ENCODE measurements around the gene ST7. TPM values are rescaled to one million over a fixed set of nuclear protein-coding genes. Genes with fewer than 3 reads are reported as not detected.

ST7 gene
- total and polyA plus RNA-seq, 2 of the 13 experiments (the other 11 are each of a cell fraction or from before 2014, with no cell fraction given), result 17.3 to 23.5 TPM

DNA sequence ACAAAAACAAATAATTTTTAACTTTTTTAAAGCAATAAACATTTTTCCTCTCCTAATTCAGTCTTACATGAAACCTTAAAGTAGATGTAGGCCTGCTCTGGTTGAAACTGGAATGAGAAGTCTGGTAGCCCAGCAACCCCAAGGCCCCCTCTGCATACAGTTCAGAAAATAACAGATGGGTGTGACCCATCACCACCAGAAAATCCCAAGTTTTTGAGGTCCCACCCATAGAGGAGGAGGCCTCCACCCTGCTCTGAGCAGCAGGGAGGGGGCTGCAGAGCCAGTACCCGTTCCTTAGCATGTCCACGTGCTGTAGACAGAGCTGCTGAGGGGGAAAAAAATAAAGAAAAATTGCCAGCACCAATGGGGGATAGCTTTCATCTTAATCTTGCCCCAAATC lies 246.8 kb downstream of the ST7 start:
- in situ Hi-C loops (cut with HindIII; ENCODE audit: extremely low pct_ligation_motif_present, low pct_unique_long_range_greater_than_20kb) (no loop called here), intact Hi-C loops (cut with micrococcal nuclease; ENCODE audit: unreplicated experiment) (no loop called here)
- Histone ChIP-seq H3K4me3 (replicated peaks in 1 of 3; ENCODE audit: insufficient read depth in 1 of 3, low read depth in 2 of 3, low read length in 3 of 3) (no peak overlapping the region), H3K4me2 (ENCODE audit: low read depth, low read length) (no peak overlapping the region), H3K9ac (ENCODE audit: insufficient read depth, low read depth, low read length) (no peak overlapping the region), H3K4me1 (ENCODE audit: insufficient read depth, low read length) (no peaks in the 10 kb centered on the region), H3K27ac (ENCODE audit: extremely low read length, insufficient read depth, low read length) (no peak overlapping the region), H2AFZ (ENCODE audit: low read length) (no peak overlapping the region), H3K79me2 (ENCODE audit: insufficient read depth, low read length) (no peaks in the 10 kb centered on the region), H4K20me1 (ENCODE audit: insufficient read depth, low read length) (no peaks in the 10 kb centered on the region), H3K27me3 (ENCODE audit: control insufficient read depth in 1 of 2, insufficient read depth in 2 of 2, low read length in 2 of 2) (no peaks in the 10 kb centered on the region), H3K36me3 (replicated peaks in 1 of 2; ENCODE audit: control insufficient read depth in 1 of 2, insufficient read depth in 2 of 2, low read length in 2 of 2) (peaks cover 0 to 4% of the 10 kb centered on the region in 2 experiments; a peak in 2 of 5 replicates), H3K9me3 (ENCODE audit: low read length) (no peaks in the 10 kb centered on the region)
- FAIRE-seq (no peak), DNase-seq (ENCODE audit: low spot score) (no peak), ATAC-seq (no peak)
- POLR2A ChIA-PET, result no interaction called here
- CTCF ChIA-PET (ENCODE audit: low intra/inter-chr PET ratio, low total read pairs), result no interaction called here
- TF ChIP-seq THAP7 (CRISPR knock-in tag; IDR thresholded peaks at IDR 0.05) (no peak), KDM2A (CRISPR knock-in tag; IDR thresholded peaks at IDR 0.05; ENCODE audit: borderline replicate concordance, low read depth) (no peak), IRF1 (CRISPR knock-in tag; IDR thresholded peaks at IDR 0.05; ENCODE audit: low read depth) (no peak), PBX2 (CRISPR knock-in tag; IDR thresholded peaks at IDR 0.05) (no peak), ZNF562 (CRISPR knock-in tag; IDR thresholded peaks at IDR 0.05; ENCODE audit: borderline replicate concordance) (no peak), ERF (CRISPR knock-in tag; IDR thresholded peaks at IDR 0.05) (no peak), CHD4 (IDR thresholded peaks at IDR 0.05; ENCODE audit: borderline replicate concordance, low read length) (no peak), ZNF674 (CRISPR knock-in tag; IDR thresholded peaks at IDR 0.05; ENCODE audit: low read depth) (no peak), ZNF549 (CRISPR knock-in tag; IDR thresholded peaks at IDR 0.05) (no peak), ZNF432 (CRISPR knock-in tag; IDR thresholded peaks at IDR 0.05; ENCODE audit: borderline replicate concordance) (no peak), NFYB (CRISPR knock-in tag; IDR thresholded peaks at IDR 0.05) (no peak)
- TF ChIP-seq, protein P1, sequence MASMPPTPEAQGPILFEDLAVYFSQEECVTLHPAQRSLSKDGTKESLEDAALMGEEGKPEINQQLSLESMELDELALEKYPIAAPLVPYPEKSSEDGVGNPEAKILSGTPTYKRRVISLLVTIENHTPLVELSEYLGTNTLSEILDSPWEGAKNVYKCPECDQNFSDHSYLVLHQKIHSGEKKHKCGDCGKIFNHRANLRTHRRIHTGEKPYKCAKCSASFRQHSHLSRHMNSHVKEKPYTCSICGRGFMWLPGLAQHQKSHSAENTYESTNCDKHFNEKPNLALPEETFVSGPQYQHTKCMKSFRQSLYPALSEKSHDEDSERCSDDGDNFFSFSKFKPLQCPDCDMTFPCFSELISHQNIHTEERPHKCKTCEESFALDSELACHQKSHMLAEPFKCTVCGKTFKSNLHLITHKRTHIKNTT (CRISPR knock-in tag; IDR thresholded peaks at IDR 0.05), result no peak
- BruUV-seq (replicated peaks), result no TSS peak
- WGBS (ENCODE audit: low lambda C conversion rate), result 71% methylated on average over 1 of the region's 2 CpGs
